Epithelial cell of prostate (primary cell): ENCODE measurements around the gene DTNA.
"Not testable (repeated sequence)": the region's sequence is repeated elsewhere in the genome, so short reads cannot be mapped to it uniquely, and the experiment has no call there.

ENCODE experiments used
- DNase-seq: peaks from one replicate; pipeline ENCODE4 v3.0.0-alpha.2; 2011; ENCODE audit warnings: low read depth, low spot score
- H3K27ac ChIP-seq: fragments of 450-650 bp; 2 replicates; pipeline ENCODE4 v1.5.1; 2017; ENCODE audit warnings: mild to moderate bottlenecking

Gene DTNA

GRCh38 chr18:34720220-34720619 is 10.1 kb downstream of the DTNA start:
- H3K27ac ChIP-seq, result no peak overlapping the region
- DNase-seq, result no peak

- no peak for DNase-seq
- no peak overlapping the region for H3K27ac ChIP-seq
Observed at GRCh38 chr18:34723143-34723542, 13.0 kb downstream of the DTNA start.

GRCh38 chr18:34725737-34726136 is 15.6 kb downstream of the DTNA start:
- DNase-seq, H3K27ac ChIP-seq: not testable (repeated sequence)

GRCh38 chr18:34726286-34727004 is 16.3 kb downstream of the DTNA start:
- no peak overlapping the region for H3K27ac ChIP-seq
- DNase-seq, result no peak

GRCh38 chr18:34729264-34729663 is 19.2 kb downstream of the DTNA start:
- H3K27ac ChIP-seq, result no peak overlapping the region
- no peak for DNase-seq

DNA sequence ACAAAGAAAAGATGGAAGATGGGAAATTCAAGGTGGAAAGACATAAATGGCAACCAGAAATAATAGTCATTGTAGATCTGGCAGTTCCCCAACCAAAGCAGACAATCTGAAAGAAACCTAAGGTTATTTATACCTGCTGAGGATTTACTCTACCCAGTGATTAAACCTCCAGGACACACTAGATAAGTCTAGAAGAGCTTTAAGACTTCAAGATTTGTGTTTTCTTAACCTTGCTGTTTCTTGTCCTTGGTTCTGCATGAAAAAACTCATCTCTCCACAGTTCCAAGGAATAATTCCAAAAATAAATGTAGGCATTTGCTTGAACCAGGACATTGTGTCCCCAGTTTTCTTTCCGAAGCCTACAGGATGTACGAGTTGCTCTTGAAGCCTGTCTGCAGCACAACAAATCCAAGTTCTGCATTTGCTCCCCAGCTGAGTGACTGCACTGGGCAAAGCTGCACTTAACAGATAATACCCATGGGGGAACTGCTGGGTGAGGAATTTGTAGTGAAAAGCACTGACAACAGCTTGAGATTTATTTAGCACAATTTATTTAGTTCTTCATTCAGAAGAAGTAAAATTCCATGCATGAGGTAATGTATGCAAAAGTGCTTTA is 19.8 kb downstream of the DTNA start:
- no peak overlapping the region for H3K27ac ChIP-seq
- DNase-seq, result no peak

GRCh38 chr18:34730774-34731173 is 20.7 kb downstream of the DTNA start:
- H3K27ac ChIP-seq, result no peak overlapping the region
- DNase-seq, result no peak

GRCh38 chr18:34734056-34734455 is 24.0 kb downstream of the DTNA start:
- H3K27ac ChIP-seq, result no peak overlapping the region
- no peak for DNase-seq

- H3K27ac ChIP-seq, DNase-seq: not testable (repeated sequence)
Observed at GRCh38 chr18:34734526-34734925, 24.4 kb downstream of the DTNA start.

GRCh38 chr18:34738175-34738894 is 28.2 kb downstream of the DTNA start:
- DNase-seq, result peak; percentile 6
- H3K27ac ChIP-seq, result no peak overlapping the region

- DNase-seq, result no peak
- no peak overlapping the region for H3K27ac ChIP-seq
Observed at GRCh38 chr18:34740101-34740500, 30.0 kb downstream of the DTNA start.

GRCh38 chr18:34740724-34741123 is 30.6 kb downstream of the DTNA start:
- no peak overlapping the region for H3K27ac ChIP-seq

GRCh38 chr18:34741401-34741800 is 31.3 kb downstream of the DTNA start:
- no peak overlapping the region for H3K27ac ChIP-seq
- DNase-seq, result no peak

More at GRCh38 chr18:34740724-34741123, 30.6 kb downstream of the DTNA start:
- DNase-seq, result no peak

- DNase-seq, result no peak
- no peak overlapping the region for H3K27ac ChIP-seq
Observed at GRCh38 chr18:34742891-34743341, 32.8 kb downstream of the DTNA start.

DNA sequence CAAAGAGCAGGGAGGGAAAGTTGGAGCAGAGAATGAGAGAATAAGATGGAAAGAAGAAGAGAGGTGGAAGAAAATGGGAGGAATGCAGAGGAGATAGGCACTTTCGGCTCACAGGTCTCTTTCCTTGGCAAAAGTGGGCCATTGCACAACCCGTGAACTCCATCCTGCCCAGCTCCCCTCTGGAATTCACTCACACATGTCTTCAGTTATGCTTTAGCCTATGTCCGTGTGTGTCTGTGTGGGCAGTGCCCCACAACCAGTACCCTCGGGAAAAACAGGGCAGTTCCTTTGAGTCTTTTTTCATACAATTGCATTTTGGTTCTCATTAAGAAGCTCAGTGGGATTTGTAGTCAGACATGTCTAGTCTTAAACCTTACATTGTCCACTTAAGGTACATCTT is 34.5 kb downstream of the DTNA start:
- no peak overlapping the region for H3K27ac ChIP-seq
- DNase-seq, result no peak

DNA sequence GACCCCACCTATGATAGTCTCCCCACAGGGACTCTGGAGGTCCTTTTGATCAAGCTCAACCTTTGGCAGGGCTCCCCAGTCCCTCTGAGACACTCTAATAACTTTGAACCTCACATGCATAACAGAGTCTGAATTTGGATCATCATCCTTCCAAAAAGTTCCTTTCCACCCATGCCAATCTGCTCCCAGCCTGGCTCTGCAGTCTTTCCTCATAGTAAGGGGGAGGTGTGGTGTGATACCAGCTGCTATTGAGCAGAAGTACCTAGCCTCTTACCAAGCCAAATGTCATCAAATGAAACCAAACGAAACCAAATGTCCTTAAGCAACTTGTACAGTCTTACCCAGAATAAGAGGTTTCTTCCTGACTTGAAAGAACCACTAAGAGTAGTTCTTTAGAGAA is 36.5 kb downstream of the DTNA start:
- DNase-seq, result no peak
- H3K27ac ChIP-seq, result no peak overlapping the region

- DNase-seq, result no peak
- no peak overlapping the region for H3K27ac ChIP-seq
Observed at GRCh38 chr18:34749721-34750120, 39.6 kb downstream of the DTNA start.

- no peak overlapping the region for H3K27ac ChIP-seq
- DNase-seq, result no peak
Observed at GRCh38 chr18:34752056-34752455, 42.0 kb downstream of the DTNA start.

GRCh38 chr18:34754300-34754699 is 44.2 kb downstream of the DTNA start:
- no peak for DNase-seq
- no peak overlapping the region for H3K27ac ChIP-seq

DNA sequence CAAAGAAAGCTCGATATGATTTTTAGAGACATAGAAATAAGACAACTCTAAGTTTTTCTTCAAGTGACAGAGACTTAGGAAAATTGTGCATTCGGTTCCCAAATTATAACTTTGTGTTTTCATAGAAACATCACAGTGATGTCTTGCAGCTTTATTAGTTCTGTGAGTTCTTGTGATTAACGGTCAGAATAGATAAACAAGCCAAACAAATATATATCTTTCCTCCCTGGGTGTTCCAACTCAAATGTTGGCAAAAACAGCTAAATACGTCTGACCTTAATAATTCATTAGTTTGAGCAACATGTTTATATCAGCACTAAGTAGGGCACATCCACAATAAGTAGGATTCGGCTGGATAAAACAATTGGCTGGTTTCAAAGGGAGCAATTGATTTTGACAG is 47.6 kb downstream of the DTNA start:
- H3K27ac ChIP-seq, result no peak overlapping the region
- DNase-seq, result no peak

GRCh38 chr18:34758378-34758948 is 48.4 kb downstream of the DTNA start:
- no peak overlapping the region for H3K27ac ChIP-seq

More at GRCh38 chr18:34758378-34758948, 48.4 kb downstream of the DTNA start:
- no peak for DNase-seq
